ENCODE results near the gene EIF3F. TPM values are rescaled to one million over a fixed set of nuclear protein-coding genes. Genes with fewer than 3 reads are reported as not detected.

EIF3F gene
- total RNA-seq, 4 donors from 2014 or later, result 140 to 169 (median 148) TPM

- no peak for TF ChIP-seq CTCF (IDR thresholded peaks at IDR 0.05; ENCODE audit: low read depth)
Observed at GRCh38 chr11:7973011-7973410, 14.1 kb upstream of the EIF3F start.

DNA sequence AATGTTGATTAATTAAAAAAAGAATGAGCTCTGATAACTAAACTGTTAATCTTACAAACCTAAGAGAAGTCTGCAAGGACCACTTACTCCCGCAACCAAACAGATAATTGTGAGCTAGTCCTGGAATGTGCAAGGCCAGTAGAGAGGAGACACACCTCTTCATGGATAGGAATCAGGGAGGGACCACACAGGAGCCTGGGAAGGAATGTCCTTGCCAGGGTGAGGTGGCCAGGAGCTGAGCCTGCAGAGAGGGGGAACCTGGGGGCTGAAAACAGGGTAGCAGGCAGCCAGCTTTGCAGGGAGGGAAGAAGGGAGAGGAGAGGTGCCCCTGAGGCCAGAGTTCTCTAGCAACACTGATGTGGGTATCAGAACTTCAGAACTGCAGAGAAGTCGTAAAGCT, 12.5 kb upstream of the EIF3F start:
- TF ChIP-seq CTCF (IDR thresholded peaks at IDR 0.05; ENCODE audit: low read depth), result no peak

DNA sequence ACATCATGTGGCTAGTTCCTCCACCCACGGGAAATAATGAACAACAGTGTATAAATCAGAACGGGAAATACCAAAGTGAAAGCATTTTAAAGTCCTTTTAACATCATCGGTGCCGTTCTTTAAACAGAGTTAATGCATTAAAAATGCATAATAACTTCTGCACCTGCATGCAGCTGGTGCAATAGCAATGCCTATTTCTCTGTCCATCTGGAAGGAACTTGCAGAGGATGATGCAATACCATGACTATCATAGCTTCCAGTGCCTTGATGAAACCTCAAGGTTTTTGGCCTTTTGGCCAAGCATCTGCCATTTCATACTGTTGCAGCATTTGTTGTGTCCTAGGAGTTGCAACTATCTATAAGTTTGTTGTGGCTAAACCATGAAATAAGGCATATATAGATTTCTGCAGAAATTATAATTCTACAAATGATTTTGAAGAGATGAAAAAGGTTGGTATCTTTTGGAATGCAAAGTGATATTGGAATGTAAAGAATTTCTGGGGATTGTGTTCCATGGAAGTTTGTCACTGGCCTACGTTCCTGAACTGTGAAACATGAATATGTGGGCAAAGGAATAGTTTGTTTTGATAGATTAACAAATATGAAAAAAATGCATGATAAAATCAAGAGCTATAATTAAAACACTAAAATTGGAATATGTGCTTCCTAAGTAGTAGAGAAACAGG, 9.8 kb upstream of the EIF3F start:
- no peak for TF ChIP-seq CTCF (IDR thresholded peaks at IDR 0.05; ENCODE audit: low read depth)

- no peak for TF ChIP-seq CTCF (IDR thresholded peaks at IDR 0.05; ENCODE audit: low read depth)
Observed at GRCh38 chr11:7981619-7982157, 5.4 kb upstream of the EIF3F start.

- no peak for TF ChIP-seq CTCF (IDR thresholded peaks at IDR 0.05; ENCODE audit: low read depth)
Observed at GRCh38 chr11:7982582-7983119, 4.5 kb upstream of the EIF3F start.

- TF ChIP-seq CTCF (IDR thresholded peaks at IDR 0.05; ENCODE audit: low read depth), result no peak
Observed at GRCh38 chr11:7983832-7984590, 3.1 kb upstream of the EIF3F start.
